Tibial nerve (tissue), 4 donors: Measurements from ENCODE around the gene THRSP. TPM values are rescaled to one million over a fixed set of nuclear protein-coding genes. Genes with fewer than 3 reads are reported as not detected.
"Not testable (repeated sequence)": the region's sequence is repeated elsewhere in the genome, so short reads cannot be mapped to it uniquely, and the experiment has no call there.

Source experiments
- DNase-seq, 2 donors: peaks; one replicate each; pipeline ENCODE4 v3.0.0-alpha.2; 2019; ENCODE audit warnings: low spot score in 2 of 2
- H3K27ac ChIP-seq, 4 donors: fragments of 200-600 bp; sonication (generic) in 3 of 4; one replicate each; pipeline ENCODE4 v1.5.1; 2017 to 2019; ENCODE audit warnings: mild to moderate bottlenecking in 1 of 4
- H3K27me3 ChIP-seq, 2 donors: fragments of 200-600 bp; sonication (generic) in 1 of 2; one replicate each; pipeline versions ENCODE4 v1.5.1 to v1.6.0; 2017 to 2019
- H3K36me3 ChIP-seq, 3 donors: fragments of 200-600 bp; sonication (generic); one replicate each; pipeline ENCODE4 v1.5.1; 2018 to 2019
- H3K4me1 ChIP-seq, 4 donors: fragments of 200-600 bp; sonication (generic) in 3 of 4; one replicate each; pipeline ENCODE4 v1.5.1; 2017 to 2019
- H3K4me3 ChIP-seq, 4 donors: fragments of 200-600 bp; sonication (generic) in 3 of 4; one replicate each; pipeline ENCODE4 v1.5.1; 2017 to 2019; ENCODE audit warnings: mild to moderate bottlenecking in 1 of 4, moderate library complexity in 1 of 4
- H3K9me3 ChIP-seq, 4 donors: fragments of 200-600 bp; sonication (generic) in 3 of 4; one replicate each; pipeline ENCODE4 v1.5.1; 2017 to 2019
- EP300 ChIP-seq, 2 donors: sonication (generic); formaldehyde crosslinking; IDR thresholded peaks; one replicate each; pipeline ENCODE4 v1.6.1; 2017; ENCODE audit warnings: antibody characterized with exemption in 2 of 2, mild to moderate bottlenecking in 1 of 2
- POLR2A ChIP-seq, 2 donors: fragments of 450-650 bp; IDR thresholded peaks; one replicate each; pipeline ENCODE4 v1.6.1; 2017; ENCODE audit warnings: antibody characterized with exemption in 2 of 2, mild to moderate bottlenecking in 2 of 2, moderate library complexity in 2 of 2
- WGBS, 2 donors: methylation state at CpG; one replicate each; pipeline ENCODE4 v1.1.5; 2018; 5-methylcytosine and 5-hydroxymethylcytosine counted together
- total RNA-seq, 4 donors: library from RNA; depleted of rRNA; stranded (reverse); fragments of >200 nt; gene quantifications; one replicate each; pipeline ENCODE4 v1.1.0, GENCODE V29; 2016
- TF ChIP-seq, protein P1 (sequence below), 5 experiments: fragments of 200-600 bp in 3 of 5; fragments of 450-650 bp in 2 of 5; sonication (generic) in 3 of 5; IDR thresholded peaks; one replicate each; pipeline ENCODE4 v1.5.1; 2016 to 2019; ENCODE audit warnings: antibody characterized with exemption in 5 of 5, mild to moderate bottlenecking in 3 of 5, moderate library complexity in 2 of 5

The THRSP gene
- total RNA-seq, 4 donors from 2014 or later, result 4.0 to 22.9 (median 8.7) TPM

DNA sequence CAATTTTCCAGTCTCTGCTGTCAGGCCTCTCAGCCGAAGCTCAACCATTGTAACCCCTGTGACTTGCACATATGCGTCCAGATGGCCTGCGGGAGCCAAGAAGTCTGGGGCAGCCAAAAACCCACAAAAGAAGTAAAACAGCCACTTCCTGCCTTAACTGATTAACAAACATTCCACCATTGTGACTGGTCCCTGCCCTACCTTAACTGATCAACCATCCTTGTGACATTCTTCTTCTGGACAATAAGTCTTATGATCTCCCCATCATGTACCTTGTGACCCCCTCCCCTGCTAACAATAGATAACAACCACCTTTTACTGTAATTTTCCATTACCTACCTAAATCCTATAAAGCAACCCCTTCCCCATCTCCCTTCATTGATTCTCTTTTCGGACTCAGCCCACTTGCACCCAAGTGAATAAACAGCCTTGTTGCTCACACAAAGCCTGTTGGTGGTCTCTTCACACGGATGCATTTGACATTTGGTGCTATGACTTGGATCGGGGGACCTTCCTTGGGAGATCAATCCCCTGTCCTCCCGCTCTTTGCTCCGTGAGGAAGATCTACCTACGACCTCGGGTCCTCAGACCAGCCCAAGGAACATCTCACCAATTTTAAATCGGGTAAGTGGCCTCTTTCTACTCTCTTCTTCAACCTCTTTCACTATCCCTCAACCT, 17.3 kb downstream of the THRSP start:
- Histone ChIP-seq H3K36me3 (no peaks in the 10 kb centered on the region), H3K27me3 (no peaks in the 10 kb centered on the region), H3K27ac (no peak overlapping the region), H3K9me3 (no peaks in the 10 kb centered on the region), H3K4me3 (no peak overlapping the region), H3K4me1 (peaks cover 0 to 37% (median 24%) of the 10 kb centered on the region in 4 donors)
- no peak for TF ChIP-seq POLR2A (IDR thresholded peaks at IDR 0.05)
- no peak for TF ChIP-seq EP300 (IDR thresholded peaks at IDR 0.05)
- TF ChIP-seq, protein P1, sequence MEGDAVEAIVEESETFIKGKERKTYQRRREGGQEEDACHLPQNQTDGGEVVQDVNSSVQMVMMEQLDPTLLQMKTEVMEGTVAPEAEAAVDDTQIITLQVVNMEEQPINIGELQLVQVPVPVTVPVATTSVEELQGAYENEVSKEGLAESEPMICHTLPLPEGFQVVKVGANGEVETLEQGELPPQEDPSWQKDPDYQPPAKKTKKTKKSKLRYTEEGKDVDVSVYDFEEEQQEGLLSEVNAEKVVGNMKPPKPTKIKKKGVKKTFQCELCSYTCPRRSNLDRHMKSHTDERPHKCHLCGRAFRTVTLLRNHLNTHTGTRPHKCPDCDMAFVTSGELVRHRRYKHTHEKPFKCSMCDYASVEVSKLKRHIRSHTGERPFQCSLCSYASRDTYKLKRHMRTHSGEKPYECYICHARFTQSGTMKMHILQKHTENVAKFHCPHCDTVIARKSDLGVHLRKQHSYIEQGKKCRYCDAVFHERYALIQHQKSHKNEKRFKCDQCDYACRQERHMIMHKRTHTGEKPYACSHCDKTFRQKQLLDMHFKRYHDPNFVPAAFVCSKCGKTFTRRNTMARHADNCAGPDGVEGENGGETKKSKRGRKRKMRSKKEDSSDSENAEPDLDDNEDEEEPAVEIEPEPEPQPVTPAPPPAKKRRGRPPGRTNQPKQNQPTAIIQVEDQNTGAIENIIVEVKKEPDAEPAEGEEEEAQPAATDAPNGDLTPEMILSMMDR (IDR thresholded peaks at IDR 0.05), result no peak
- no peak for DNase-seq
- WGBS, 2 donors, result 85 to 88% methylated on average over 11 of the region's 11 CpGs

DNA sequence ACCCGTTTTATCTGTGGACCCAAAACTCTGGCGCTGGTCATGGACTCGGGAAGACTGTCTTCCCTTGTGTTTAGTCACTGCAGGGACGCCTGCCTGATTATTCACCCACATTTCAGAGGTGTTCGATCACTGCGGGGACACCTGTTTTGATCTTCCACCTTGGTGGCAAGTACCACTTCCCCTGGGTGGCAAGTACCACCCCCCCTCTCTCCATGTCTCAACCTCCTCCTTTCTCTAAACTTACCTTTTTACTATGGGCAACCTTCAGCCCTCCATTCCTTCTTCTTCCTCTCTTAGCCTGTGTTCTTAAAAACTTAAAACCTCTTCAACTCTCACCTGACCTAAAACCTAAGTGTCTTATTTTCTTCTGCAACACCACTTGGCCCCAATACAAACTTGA, 17.9 kb downstream of the THRSP start:
- no peak for DNase-seq
- H3K9me3 ChIP-seq, result no peaks in the 10 kb centered on the region
- no peak overlapping the region for H3K4me3 ChIP-seq
- H3K27me3 ChIP-seq, result no peaks in the 10 kb centered on the region
- WGBS, 2 donors, result 90 to 93% methylated on average over 6 of the region's 6 CpGs
- no peaks in the 10 kb centered on the region for H3K36me3 ChIP-seq
- no peak for TF ChIP-seq EP300 (IDR thresholded peaks at IDR 0.05)
- TF ChIP-seq, protein P1 (IDR thresholded peaks at IDR 0.05), result no peak
- TF ChIP-seq POLR2A (IDR thresholded peaks at IDR 0.05), result no peak
- H3K4me1 ChIP-seq, result peaks cover 0 to 32% (median 23%) of the 10 kb centered on the region in 4 donors
- no peak overlapping the region for H3K27ac ChIP-seq

DNA sequence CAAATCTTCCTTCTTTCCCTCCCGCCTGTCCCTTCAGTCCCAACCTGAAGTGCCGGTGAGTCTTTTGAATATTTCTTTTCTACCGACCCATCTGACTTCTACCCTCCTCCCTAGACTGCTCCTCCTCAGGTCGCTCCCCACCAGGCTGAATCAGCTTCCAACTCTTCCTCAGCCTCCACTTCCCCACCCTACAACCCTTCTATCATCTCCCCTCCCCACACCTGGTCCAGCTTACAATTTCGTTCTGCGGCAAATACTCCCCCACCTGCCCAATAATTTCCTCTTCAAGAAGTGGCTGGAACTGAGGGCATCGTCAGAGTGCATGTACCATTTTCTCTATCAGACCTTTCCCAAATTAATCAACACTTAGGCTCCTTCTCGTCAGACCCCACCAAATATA, 18.5 kb downstream of the THRSP start:
- no peaks in the 10 kb centered on the region for H3K27me3 ChIP-seq
- H3K4me1 ChIP-seq, result peaks cover 0 to 27% (median 18%) of the 10 kb centered on the region in 4 donors
- no peak overlapping the region for H3K27ac ChIP-seq
- H3K4me3 ChIP-seq, result no peak overlapping the region
- H3K9me3 ChIP-seq, result no peaks in the 10 kb centered on the region
- 83 to 84% methylated on average over 8 of the region's 8 CpGs for WGBS, 2 donors
- H3K36me3 ChIP-seq, result no peaks in the 10 kb centered on the region
- TF ChIP-seq EP300 (IDR thresholded peaks at IDR 0.05) (no peak), POLR2A (IDR thresholded peaks at IDR 0.05) (no peak)
- TF ChIP-seq, protein P1 (IDR thresholded peaks at IDR 0.05), result no peak
- DNase-seq, result no peak

DNA sequence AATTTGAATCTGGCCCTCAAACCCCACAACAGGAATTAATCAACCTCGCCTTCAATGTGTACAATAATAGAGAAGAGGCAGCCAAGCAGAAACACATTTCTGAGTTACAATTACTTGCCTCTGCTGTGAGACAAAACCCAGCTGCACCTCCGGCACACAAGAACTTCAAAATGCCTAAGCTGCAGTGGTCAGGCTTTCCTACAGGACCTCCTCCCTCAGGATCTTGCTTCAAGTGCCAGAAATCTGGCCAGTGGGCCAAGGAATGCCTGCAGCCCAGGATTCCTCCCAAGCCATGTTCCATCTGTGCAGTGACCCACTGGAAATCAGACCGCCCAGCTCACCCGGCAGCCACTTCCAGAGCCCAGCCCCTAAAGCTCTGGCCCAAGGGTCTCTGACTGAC, 19.4 kb downstream of the THRSP start:
- DNase-seq, result no peak
- Histone ChIP-seq H3K27ac (no peak overlapping the region), H3K4me3 (no peak overlapping the region), H3K9me3 (no peaks in the 10 kb centered on the region), H3K27me3 (no peaks in the 10 kb centered on the region), H3K4me1 (peaks cover 0 to 18% (median 10%) of the 10 kb centered on the region in 4 donors), H3K36me3 (no peaks in the 10 kb centered on the region)
- TF ChIP-seq, protein P1 (IDR thresholded peaks at IDR 0.05), result no peak
- TF ChIP-seq POLR2A (IDR thresholded peaks at IDR 0.05) (no peak), EP300 (IDR thresholded peaks at IDR 0.05) (no peak)
- 70 to 77% methylated on average over 4 of the region's 4 CpGs for WGBS, 2 donors

DNA sequence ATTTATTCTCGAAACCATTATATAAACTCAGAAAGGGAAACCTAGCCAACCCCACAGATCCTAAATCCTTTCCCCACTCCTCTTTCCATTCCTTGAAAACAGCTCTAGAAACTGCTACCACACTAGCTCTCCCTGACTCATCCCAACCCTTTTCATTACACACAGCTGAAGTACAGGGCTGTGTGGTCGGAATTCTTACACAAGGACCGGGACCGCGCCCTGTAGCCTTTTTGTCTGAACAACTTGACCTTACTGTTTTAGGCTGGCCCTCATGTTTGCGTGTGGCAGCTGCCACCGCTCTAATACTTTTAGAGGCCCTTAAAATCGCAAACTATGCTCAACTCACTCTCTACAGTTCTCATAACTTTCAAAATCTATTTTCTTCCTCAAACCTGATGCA, 20.8 kb downstream of the THRSP start:
- not testable (repeated sequence) for H3K4me3 ChIP-seq, H3K36me3 ChIP-seq, DNase-seq, H3K27me3 ChIP-seq, H3K4me1 ChIP-seq, H3K9me3 ChIP-seq, H3K27ac ChIP-seq
- WGBS, 2 donors, result 81 to 88% methylated on average over 8 of the region's 8 CpGs
